Naive thymus-derived CD8-positive, alpha-beta T cell (primary cell): ENCODE results near the gene BIN2. TPM values are rescaled to one million over a fixed set of nuclear protein-coding genes. Genes with fewer than 3 reads are reported as not detected.
"Not testable (repeated sequence)": the region's sequence is repeated elsewhere in the genome, so short reads cannot be mapped to it uniquely, and the experiment has no call there.

Source experiments
- ATAC-seq, 2 donors: fragments of 150-1000 bp; cut with Tn5 transposase in 1 of 2; sonication (Bioruptor Pico), chemical (Tn5 transposase) in 1 of 2; 1 replicate in 1 of 2; 2 replicates in 1 of 2; pipeline ENCODE4 v1.10.0; 2021; ENCODE audit warnings: mild to moderate bottlenecking in 2 of 2, moderate library complexity in 2 of 2
- POLR2A ChIA-PET: fragments of 350-600 bp; sonication (Branson Sonifier 250); formaldehyde crosslinking; loops from one replicate; lab custom pipeline; 2021; ENCODE audit warnings: antibody characterized with exemption; lab: Charles Lee
- DNase-seq, 10 donors: peaks; one replicate each; pipeline versions ENCODE4 v3.0.0 to v3.0.0-alpha.2; 2020 to 2022
- H3K27ac Mint-ChIP-seq, 10 donors: one replicate each; pipeline ENCODE4 v1.8.0; 2020 to 2022; ENCODE audit warnings: mild to moderate bottlenecking in 10 of 10, mixed read lengths in 10 of 10, moderate library complexity in 4 of 10, inconsistent platforms in 1 of 10
- H3K27me3 Mint-ChIP-seq, 5 donors: one replicate each; pipeline ENCODE4 v1.8.0; 2021 to 2022; ENCODE audit warnings: mixed read lengths in 5 of 5
- H3K36me3 Mint-ChIP-seq, 3 donors: one replicate each; pipeline ENCODE4 v1.8.0; 2020 to 2022; ENCODE audit warnings: mixed read lengths in 3 of 3, mild to moderate bottlenecking in 2 of 3, inconsistent platforms in 1 of 3
- H3K4me1 Mint-ChIP-seq, 4 donors: one replicate each; pipeline ENCODE4 v1.8.0; 2021 to 2022; ENCODE audit warnings: mixed read lengths in 4 of 4
- H3K4me3 Mint-ChIP-seq, 10 donors: one replicate each; pipeline ENCODE4 v1.8.0; 2020 to 2022; ENCODE audit warnings: mild to moderate bottlenecking in 10 of 10, mixed read lengths in 10 of 10, moderate library complexity in 6 of 10, inconsistent platforms in 1 of 10
- H3K9me3 Mint-ChIP-seq, 9 donors: one replicate each; pipeline ENCODE4 v1.8.0; 2020 to 2022; ENCODE audit warnings: mixed read lengths in 9 of 9, mild to moderate bottlenecking in 3 of 9, inconsistent platforms in 1 of 9, moderate library complexity in 1 of 9
- polyA plus RNA-seq, 3 donors: library from polyadenylated mRNA; unstranded; fragments of 300-500 nt; fragmentation: Illumina TruSeq; gene quantifications; one replicate each; pipeline ENCODE4 v1.2.3, GENCODE V29; 2021
- total RNA-seq, 8 experiments: library from RNA in 2 of 8; stranded (reverse) in 2 of 8; gene quantifications; one replicate each; pipeline ENCODE4 v1.2.3 and lab custom pipeline; 2021 to 2026

The BIN2 gene
- total and polyA plus RNA-seq, 5 experiments from 2014 or later: 228 to 303 (median 266) TPM

DNA sequence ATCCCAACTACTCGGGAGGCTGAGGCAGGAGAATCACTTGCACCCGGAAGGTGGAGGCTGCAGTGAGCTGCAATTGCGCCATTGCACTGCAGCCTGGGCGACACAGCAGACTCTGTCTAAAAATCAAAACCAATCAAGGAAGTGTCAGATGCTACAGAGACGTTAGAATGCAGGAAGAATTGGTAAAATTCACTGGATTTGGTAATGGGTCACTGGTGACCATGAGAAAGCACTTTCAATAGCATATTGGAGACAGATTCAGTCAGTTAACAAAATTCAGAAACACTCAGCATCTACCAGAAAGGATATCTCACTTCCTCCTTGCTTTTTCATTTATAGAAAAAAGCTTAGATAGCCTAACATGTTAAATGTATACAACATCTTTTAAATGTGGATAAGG, 17.5 kb downstream of the BIN2 start:
- Mint-ChIP-seq H3K27ac (peak overlapping the region in 8 of 10 donors; percentile 28 to 84 (median 79)), H3K4me1 (peaks cover 24 to 79% (median 59%) of the 10 kb centered on the region in 4 donors), H3K36me3 (peaks cover 12 to 92% (median 12%) of the 10 kb centered on the region in 3 donors), H3K9me3 (no peaks in the 10 kb centered on the region), H3K4me3 (no peak overlapping the region), H3K27me3 (no peaks in the 10 kb centered on the region)
- DNase-seq (no peak), ATAC-seq (no peak)
- POLR2A ChIA-PET: interaction anchor here (0.9 to 23.6 kb wide), 3 partner anchors 15 to 28 kb away, joined by 3 to 406 read pairs (median 65); partner anchors contain the start of gene BIN2

DNA sequence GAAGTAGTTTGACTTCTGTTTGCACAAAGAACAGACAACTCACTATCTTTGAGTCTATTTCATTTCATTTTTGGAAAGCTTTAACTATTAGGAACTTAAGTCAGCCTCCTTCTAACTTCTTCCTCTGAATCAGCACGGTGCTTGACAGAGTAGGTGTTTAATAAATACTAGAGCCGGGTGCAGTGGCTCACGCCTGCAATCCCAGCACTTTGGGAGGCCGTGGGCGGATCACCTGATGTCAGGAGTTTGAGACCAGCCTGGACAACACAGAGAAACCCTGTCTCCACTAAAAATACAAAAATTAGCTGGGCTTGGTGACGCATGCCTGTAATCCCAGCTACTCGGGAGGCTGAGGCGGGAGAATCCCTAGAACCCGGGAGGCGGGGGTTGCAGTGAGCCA, 23.2 kb downstream of the BIN2 start:
- H3K27me3 Mint-ChIP-seq, POLR2A ChIA-PET, H3K9me3 Mint-ChIP-seq, H3K4me3 Mint-ChIP-seq, ATAC-seq, DNase-seq: not testable (repeated sequence)
- H3K4me1 Mint-ChIP-seq: peaks cover 7 to 34% (median 18%) of the 10 kb centered on the region in 4 donors
- H3K36me3 Mint-ChIP-seq: peaks cover 11 to 94% (median 11%) of the 10 kb centered on the region in 3 donors
- peak overlapping the region in 8 of 10 donors; percentile 8 to 52 (median 42) for H3K27ac Mint-ChIP-seq

DNA sequence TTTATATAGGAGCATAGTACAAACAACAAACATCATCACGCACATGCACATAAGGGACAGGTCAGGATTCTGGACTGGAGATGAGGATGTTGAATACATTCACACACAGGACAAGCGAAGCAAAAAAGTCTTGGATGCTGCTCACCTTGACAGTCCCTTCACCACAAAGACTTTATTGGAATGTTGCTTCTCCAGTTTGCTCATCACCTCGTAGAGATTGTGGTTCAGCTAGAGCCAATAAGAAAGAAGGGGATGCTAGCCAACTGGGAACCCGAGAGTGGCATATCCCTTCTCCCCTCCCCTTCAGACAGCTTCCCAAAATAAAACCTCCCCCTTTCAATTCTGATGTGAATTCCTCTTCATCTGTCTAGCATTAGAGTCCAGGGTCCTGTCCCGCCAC, 28.3 kb downstream of the BIN2 start:
- Mint-ChIP-seq H3K27ac (peak overlapping the region in 5 of 10 donors; percentile 37 to 85 (median 48)), H3K9me3 (no peaks in the 10 kb centered on the region), H3K27me3 (no peaks in the 10 kb centered on the region), H3K36me3 (peaks cover 4 to 91% (median 7%) of the 10 kb centered on the region in 3 donors), H3K4me1 (peaks cover 12 to 28% (median 21%) of the 10 kb centered on the region in 4 donors), H3K4me3 (no peak overlapping the region)
- ATAC-seq (no peak), DNase-seq (no peak)
- POLR2A ChIA-PET: interaction anchor here (1.0 to 1.9 kb wide), 2 partner anchors 15 to 23 kb away, joined by 5 to 6 read pairs; no protein-coding TSS in a partner anchor

DNA sequence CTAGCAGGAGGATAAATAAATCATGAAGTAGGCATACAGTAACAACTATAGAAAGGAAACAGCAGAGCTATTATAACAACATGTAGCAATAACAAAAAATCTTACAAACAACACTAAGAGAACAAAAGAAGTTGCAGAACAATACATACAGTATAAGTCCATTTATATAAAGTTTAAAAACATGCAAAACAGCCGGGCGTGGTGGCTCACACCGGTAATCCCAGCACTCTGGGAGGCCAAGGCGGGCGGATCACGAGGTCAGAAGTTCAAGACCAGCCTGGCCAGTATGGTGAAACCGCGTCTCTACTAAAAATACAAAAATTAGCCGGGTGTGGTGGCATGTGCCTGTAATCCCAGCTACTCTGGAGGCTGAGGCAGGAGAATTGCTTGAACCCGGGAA, 29.9 kb downstream of the BIN2 start:
- DNase-seq, ATAC-seq, H3K9me3 Mint-ChIP-seq, H3K27me3 Mint-ChIP-seq, H3K4me3 Mint-ChIP-seq: not testable (repeated sequence)
- POLR2A ChIA-PET: interaction anchor here (0.7 to 1.2 kb wide), 3 partner anchors 17 to 86 kb away, joined by 3 to 4 read pairs (median 3); no protein-coding TSS in a partner anchor
- Mint-ChIP-seq H3K36me3 (peaks cover 1 to 91% (median 5%) of the 10 kb centered on the region in 3 donors), H3K27ac (peak overlapping the region in 9 of 10 donors; percentile 7 to 88 (median 71)), H3K4me1 (peaks cover 10 to 24% (median 21%) of the 10 kb centered on the region in 4 donors)

DNA sequence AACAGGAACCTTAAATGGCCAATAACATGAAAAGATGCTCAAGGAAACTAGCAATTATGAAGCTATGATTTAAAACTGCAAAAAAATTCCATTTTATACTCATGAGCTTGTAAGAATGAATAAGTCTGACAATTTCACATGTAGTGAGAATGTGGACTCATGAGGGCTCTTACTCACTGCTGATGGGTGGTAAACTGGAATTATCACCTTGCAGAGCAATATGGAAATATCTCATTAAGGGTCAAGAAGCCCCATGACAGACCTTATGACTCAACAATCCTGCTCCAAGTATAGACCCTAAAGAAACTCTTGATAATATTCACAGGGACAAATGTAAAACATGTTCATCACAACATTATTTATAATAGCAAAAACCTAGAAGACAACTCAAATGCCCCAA, 30.3 kb downstream of the BIN2 start:
- Mint-ChIP-seq H3K36me3 (peaks cover 0 to 91% (median 4%) of the 10 kb centered on the region in 3 donors), H3K27ac (peak overlapping the region in 9 of 10 donors; percentile 7 to 88 (median 71)), H3K9me3 (no peaks in the 10 kb centered on the region), H3K4me1 (peaks cover 11 to 24% (median 20%) of the 10 kb centered on the region in 4 donors), H3K4me3 (no peak overlapping the region), H3K27me3 (no peaks in the 10 kb centered on the region)
- DNase-seq (no peak), ATAC-seq (no peak)
- POLR2A ChIA-PET: interaction anchor here (0.7 to 1.0 kb wide), 2 partner anchors 16 to 86 kb away, joined by 3 read pairs; no protein-coding TSS in a partner anchor

DNA sequence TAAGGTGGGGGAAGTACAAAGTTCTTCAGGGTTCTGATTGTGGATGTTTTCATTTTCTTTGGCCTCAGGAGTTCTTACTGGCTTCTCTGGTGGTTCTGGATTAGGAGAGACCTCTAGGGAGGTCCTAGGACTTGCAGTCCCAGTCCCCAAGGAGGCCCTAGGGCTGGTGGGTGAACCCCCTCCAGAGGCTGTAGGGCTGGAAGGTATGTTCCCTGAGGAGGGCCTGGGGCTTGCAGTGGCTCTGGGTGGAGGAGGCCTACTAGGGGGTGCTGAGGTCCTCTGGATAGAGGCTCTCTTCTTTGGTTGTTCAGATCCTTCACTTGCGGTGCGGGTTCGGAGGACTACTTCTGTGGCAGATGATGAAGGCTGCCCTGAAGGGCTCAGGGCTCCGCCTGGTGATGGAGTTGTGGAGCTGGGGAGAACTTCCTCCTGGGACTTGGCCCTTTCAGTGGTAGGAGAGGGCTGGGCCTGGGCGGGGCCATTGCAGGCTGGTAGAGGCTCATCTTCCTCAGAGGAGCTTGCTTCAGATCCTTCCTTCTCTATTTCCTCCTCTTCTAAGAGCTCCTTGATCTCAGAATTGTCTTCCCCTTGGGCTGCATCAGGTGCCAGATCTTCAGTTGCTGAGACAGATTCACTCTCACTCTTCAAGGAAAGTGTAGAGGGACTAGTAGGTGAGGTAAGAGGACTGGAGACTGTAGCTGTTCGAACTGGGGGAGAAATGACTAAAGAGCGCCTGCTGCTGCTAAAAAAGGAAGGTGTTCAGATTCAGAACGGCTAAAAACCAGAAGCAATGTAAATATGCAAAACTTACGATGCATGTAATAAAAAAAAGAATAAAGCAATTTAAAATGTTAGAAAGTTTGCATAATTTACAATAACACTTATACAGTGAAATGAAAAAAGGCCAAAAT, 32.1 kb downstream of the BIN2 start:
- Mint-ChIP-seq H3K4me1 (peaks cover 11 to 22% (median 20%) of the 10 kb centered on the region in 4 donors), H3K27ac (peak overlapping the region; percentile 57 to 90 (median 74)), H3K36me3 (peaks cover 0 to 92% (median 7%) of the 10 kb centered on the region in 3 donors)
- not testable (repeated sequence) for DNase-seq, H3K27me3 Mint-ChIP-seq, H3K9me3 Mint-ChIP-seq, H3K4me3 Mint-ChIP-seq, ATAC-seq
- POLR2A ChIA-PET: interaction anchor here (1.0 kb wide), 2 partner anchors 27 to 50 kb away, joined by 3 read pairs; no protein-coding TSS in a partner anchor

DNA sequence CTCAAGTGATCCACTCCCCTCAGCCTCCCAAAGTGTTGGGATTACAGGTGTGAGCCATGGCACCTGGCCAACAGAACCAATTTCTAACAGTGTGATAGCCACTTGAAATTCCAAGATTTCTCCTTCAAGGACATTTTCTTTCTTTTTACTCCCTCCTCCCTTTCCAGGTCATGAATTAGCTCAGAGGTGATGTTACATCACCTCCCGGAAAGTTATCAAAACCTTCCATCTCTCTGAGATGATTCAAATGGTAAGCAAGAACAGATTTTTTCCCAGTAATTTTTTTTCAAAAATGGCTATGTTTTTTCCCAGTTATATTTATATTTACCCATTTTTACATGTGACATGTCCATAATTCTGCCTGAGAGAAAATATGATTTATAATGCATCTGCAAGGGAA, 38.1 kb downstream of the BIN2 start:
- peaks cover 2 to 6% (median 4%) of the 10 kb centered on the region in 4 donors for H3K4me1 Mint-ChIP-seq
- H3K4me3 Mint-ChIP-seq: no peak overlapping the region
- POLR2A ChIA-PET: no interaction called here
- H3K27ac Mint-ChIP-seq: peak overlapping the region in 8 of 10 donors; percentile 43 to 81 (median 56)
- no peaks in the 10 kb centered on the region for H3K27me3 Mint-ChIP-seq
- no peak for ATAC-seq
- H3K9me3 Mint-ChIP-seq: no peaks in the 10 kb centered on the region
- peaks cover 0 to 85% (median 11%) of the 10 kb centered on the region in 3 donors for H3K36me3 Mint-ChIP-seq
- no peak for DNase-seq

DNA sequence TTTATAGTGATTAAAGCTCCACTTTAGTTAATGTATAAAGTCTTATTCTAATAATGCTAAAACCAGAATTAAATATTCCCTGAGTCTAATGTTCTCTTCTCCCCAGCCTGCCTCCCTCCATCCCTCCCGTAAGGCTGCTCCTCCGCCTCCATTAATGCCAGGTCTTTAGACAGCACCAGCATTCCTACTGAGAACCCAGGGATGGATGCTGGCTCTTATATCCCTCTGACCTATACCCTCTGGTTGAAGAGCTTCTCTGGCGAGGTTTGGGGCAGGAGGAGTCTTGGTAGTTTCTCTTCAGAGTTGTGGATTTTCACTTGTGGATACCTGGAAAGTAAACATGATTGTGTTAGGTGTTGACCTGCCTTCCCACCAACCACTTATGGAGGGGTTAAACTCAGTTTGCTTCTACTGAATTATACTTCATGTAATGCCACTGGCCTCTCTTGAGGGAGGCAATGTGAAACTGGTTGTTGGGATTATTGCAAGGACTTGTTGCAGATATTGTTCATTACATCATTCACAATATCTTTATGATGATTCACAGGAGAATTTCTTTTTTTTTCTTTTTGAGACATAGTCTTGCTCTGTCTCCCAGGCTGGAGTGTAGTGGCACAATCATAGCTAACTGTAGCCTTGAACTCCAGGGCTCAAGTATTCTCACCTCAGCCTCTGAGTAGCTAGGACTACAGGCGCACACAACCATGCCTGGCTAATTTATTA, 42.6 kb downstream of the BIN2 start:
- peaks cover 0 to 60% (median 10%) of the 10 kb centered on the region in 3 donors for H3K36me3 Mint-ChIP-seq
- H3K27ac Mint-ChIP-seq: peak overlapping the region; percentile 50 to 85 (median 69)

DNA sequence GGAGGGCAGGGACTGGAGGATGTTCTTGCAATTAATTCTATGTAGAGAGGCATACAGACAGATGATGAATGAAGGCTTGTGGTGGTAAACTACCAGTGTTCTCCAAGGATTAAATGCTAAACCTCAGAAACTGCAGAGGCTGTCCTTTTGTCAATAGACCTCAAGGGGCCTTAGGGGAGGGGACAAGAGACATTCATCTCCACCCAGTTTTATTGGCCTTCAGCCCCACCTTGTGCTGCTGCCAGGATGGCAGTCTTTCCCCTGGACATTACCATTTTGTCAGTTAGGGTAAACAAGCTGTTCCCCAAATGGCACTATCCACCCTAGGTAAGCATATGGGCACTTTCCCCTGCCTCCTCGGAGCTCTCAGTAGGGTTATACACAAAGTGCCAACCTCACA, 48.9 kb downstream of the BIN2 start:
- H3K27ac Mint-ChIP-seq: peak overlapping the region in 1 of 10 donors; percentile 22
- no peaks in the 10 kb centered on the region for H3K9me3 Mint-ChIP-seq
- H3K4me3 Mint-ChIP-seq: no peak overlapping the region
- DNase-seq (no peak), ATAC-seq (no peak)
- H3K36me3 Mint-ChIP-seq: peaks cover 0 to 15% (median 0%) of the 10 kb centered on the region in 3 donors
- POLR2A ChIA-PET: interaction anchor here (0.8 kb wide), 1 partner anchor 37 kb away, joined by 3 read pairs; the partner anchor contains the start of gene DAZAP2
- peaks cover 8 to 12% (median 11%) of the 10 kb centered on the region in 4 donors for H3K4me1 Mint-ChIP-seq
- no peaks in the 10 kb centered on the region for H3K27me3 Mint-ChIP-seq

More for the DNA sequence above, 42.6 kb downstream of the BIN2 start:
- DNase-seq (no peak), ATAC-seq (no peak)
- Mint-ChIP-seq H3K4me1 (peaks cover 0 to 6% (median 3%) of the 10 kb centered on the region in 4 donors), H3K9me3 (no peaks in the 10 kb centered on the region), H3K4me3 (no peak overlapping the region), H3K27me3 (no peaks in the 10 kb centered on the region)
- POLR2A ChIA-PET: interaction anchor here (1.0 kb wide), 1 partner anchor 37 kb away, joined by 3 read pairs; no protein-coding TSS in a partner anchor

DNA sequence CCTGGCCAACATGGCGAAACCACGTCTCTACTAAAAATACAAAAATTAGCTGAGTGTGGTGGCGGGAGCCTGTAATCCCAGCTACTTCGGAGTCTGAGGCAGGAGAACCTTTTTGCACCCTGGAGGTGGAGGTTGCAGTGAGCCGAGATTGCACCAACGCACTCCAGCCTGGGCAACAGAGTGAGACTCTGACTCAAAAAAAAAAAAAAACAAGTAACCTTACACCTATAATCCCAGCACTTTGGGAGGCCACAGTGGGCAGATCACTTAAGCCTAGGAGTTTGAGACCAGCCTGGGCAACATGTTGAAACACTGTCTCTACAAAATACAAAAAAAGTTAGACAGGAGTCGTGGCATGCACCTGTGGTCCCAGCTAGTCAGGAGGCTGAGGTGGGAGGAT, 51.2 kb downstream of the BIN2 start:
- ATAC-seq: not testable (repeated sequence)

DNA sequence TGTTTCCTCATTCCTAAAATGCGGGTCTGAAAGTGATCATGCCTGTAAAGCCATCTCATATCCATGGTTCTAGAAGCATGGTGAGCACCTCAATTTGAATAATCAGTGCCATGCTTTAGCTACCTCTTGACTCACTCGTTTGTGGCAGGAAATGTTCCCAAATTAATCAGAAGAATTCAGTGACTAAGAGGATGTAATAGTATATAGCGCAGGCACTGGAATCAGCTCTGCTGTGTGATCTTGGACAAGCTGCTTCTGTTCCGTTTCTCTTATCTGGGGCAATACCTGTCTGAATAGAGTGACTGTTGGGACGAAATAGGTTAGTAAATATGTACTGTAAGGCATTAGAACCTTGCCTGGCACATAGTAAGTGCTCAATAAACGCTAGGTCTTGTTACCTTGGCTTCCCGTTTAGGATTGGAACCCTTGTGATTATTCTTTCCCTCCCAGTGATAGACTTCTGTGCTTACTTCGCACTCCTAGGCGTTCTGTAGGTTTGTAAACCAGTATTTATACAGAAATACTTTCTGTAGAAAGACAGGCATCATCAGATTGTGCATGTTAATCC, 52.9 kb downstream of the BIN2 start:
- ATAC-seq: no peak
- H3K27ac Mint-ChIP-seq: peak overlapping the region; percentile 78 to 95 (median 86)

More for the DNA sequence above, 51.2 kb downstream of the BIN2 start:
- not testable (repeated sequence) for H3K27me3 Mint-ChIP-seq, H3K36me3 Mint-ChIP-seq, H3K9me3 Mint-ChIP-seq, H3K4me3 Mint-ChIP-seq, DNase-seq, H3K27ac Mint-ChIP-seq
- peaks cover 13 to 27% (median 24%) of the 10 kb centered on the region in 4 donors for H3K4me1 Mint-ChIP-seq
- POLR2A ChIA-PET: interaction anchor here (0.7 kb wide), 2 partner anchors 53 to 96 kb away, joined by 3 to 4 read pairs; no protein-coding TSS in a partner anchor

More for the DNA sequence above, 52.9 kb downstream of the BIN2 start:
- Mint-ChIP-seq H3K9me3 (no peaks in the 10 kb centered on the region), H3K4me3 (peak overlapping the region; percentile 87 to 96 (median 94)), H3K4me1 (peaks cover 15 to 35% (median 27%) of the 10 kb centered on the region in 4 donors), H3K36me3 (no peaks in the 10 kb centered on the region), H3K27me3 (no peaks in the 10 kb centered on the region)
- POLR2A ChIA-PET: interaction anchor here (0.8 to 2.2 kb wide), 8 partner anchors 9 to 71 kb away, joined by 3 to 13 read pairs (median 4); partner anchors contain the start of gene DAZAP2
- DNase-seq: no peak
